KMS-11 (cell line): ENCODE results near the gene C2orf76.

ENCODE experiments used
- H2AFZ ChIP-seq: fragments of 200-600 bp; sonication (generic); 2 replicates; pipeline ENCODE4 v1.6.1; 2016; ENCODE audit warnings: antibody characterized with exemption, mixed run types, low read depth
- H3K27ac ChIP-seq: fragments of 200-600 bp; sonication (generic); 2 replicates; pipeline ENCODE4 v1.6.1; 2016; ENCODE audit warnings: mild to moderate bottlenecking, mixed run types
- H3K27me3 ChIP-seq: fragments of 200-600 bp; sonication (generic); 2 replicates; pipeline ENCODE4 v1.6.1; 2017; ENCODE audit warnings: mild to moderate bottlenecking, low read depth, mixed run types, moderate library complexity; ENCODE audit not compliant: insufficient read depth
- H3K36me3 ChIP-seq: fragments of 200-600 bp; sonication (generic); 2 replicates; pipeline ENCODE4 v1.6.1; 2017; ENCODE audit warnings: mild to moderate bottlenecking, mixed run types; ENCODE audit not compliant: insufficient read depth
- H3K4me1 ChIP-seq: fragments of 200-600 bp; sonication (generic); 2 replicates; pipeline ENCODE4 v1.6.1; 2016; ENCODE audit warnings: mild to moderate bottlenecking, low read depth, mixed run types; ENCODE audit not compliant: poor library complexity, severe bottlenecking
- H3K4me2 ChIP-seq: fragments of 200-600 bp; sonication (generic); 2 replicates; pipeline ENCODE4 v1.7.0; 2016; ENCODE audit warnings: mild to moderate bottlenecking, mixed run types
- H3K4me3 ChIP-seq: fragments of 200-600 bp; sonication (generic); IDR thresholded peaks from 2 replicates; pipeline ENCODE4 v1.6.1; 2017; ENCODE audit warnings: low read depth, low read length, mixed read lengths; ENCODE audit not compliant: insufficient read depth
- H3K79me2 ChIP-seq: fragments of 200-600 bp; sonication (generic); 2 replicates; pipeline ENCODE4 v1.6.1; 2016; ENCODE audit warnings: low read depth, mixed run types; ENCODE audit not compliant: insufficient read depth
- H3K9ac ChIP-seq: fragments of 200-600 bp; sonication (generic); 2 replicates; pipeline ENCODE4 v1.6.1; 2016; ENCODE audit warnings: mild to moderate bottlenecking, mixed run types
- H4K20me1 ChIP-seq: fragments of 200-600 bp; sonication (generic); 2 replicates; pipeline ENCODE4 v1.6.1; 2016; ENCODE audit warnings: mild to moderate bottlenecking, mixed run types; ENCODE audit not compliant: insufficient read depth
- CTCF ChIP-seq: fragments of 200-600 bp; sonication (generic); conservative IDR thresholded peaks from 2 replicates; pipeline ENCODE4 v1.6.1; 2017; ENCODE audit warnings: low read depth, mild to moderate bottlenecking, antibody characterized with exemption, low read length, moderate library complexity, mixed read lengths

C2orf76 gene

DNA sequence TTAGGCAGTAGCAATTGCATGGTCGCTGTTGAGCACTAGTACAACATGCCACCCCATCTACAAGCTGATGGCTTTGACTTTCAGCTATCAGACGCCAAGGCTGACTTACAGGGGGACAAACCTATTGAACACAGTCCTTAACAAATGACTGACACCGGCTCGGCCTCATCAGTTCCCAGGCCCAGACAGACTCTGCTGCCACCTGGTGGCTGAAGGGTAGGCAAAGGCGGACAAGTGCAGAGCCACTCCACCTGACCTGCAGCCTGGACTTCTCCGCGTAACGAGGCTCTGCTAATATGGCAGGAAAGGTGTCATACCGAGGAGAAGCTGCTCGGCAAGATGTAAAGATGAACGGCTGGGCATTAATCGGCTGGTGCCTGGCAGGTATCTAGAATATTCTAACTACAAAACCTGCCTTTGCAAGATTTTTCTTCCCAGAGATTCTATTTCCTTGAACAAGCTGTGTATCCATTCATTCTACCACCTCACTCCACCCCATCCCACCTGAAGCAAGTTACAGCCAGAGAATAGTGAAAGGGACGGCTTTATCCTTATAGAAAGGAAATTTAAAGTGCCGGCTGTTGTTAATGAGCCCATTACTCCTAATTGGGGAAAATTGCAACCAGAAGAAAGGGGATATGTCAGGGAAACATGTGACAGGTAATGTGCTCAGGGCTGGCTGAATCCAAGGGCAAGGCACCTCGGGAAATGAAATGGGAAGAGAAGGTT, 75.6 kb downstream of the C2orf76 start:
- H3K4me2 ChIP-seq = no peak overlapping the region

DNA sequence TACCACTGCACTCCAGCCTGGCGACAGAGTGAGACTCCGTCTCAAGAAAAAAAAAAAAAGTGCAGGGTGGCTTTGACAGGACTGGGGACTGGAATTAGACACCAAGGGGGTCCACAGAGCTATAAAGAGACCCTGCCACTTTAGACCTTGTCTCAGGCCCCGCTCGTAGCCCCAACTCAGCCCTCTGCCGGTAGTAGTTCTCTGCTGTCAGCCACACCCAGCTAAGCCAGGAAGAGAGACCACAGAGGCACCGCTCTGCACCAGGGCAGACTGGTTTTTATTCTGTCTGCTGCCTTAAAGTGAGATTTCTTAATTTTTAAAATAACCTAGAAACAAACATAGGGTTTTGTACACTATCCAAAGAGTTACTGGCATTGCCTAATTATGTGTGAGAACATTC, 77.0 kb downstream of the C2orf76 start:
- Histone ChIP-seq H4K20me1 (no peaks in the 10 kb centered on the region), H3K4me1 (no peaks in the 10 kb centered on the region), H3K36me3 (no peaks in the 10 kb centered on the region), H3K9ac (no peak overlapping the region), H3K79me2 (no peaks in the 10 kb centered on the region), H3K4me3 (no peak overlapping the region), H2AFZ (no peak overlapping the region), H3K27me3 (no peaks in the 10 kb centered on the region), H3K4me2 (no peak overlapping the region), H3K27ac (no peak overlapping the region)
- no peak for TF ChIP-seq CTCF

More for the DNA sequence above, 75.6 kb downstream of the C2orf76 start:
- H2AFZ ChIP-seq = no peak overlapping the region
- no peaks in the 10 kb centered on the region for H3K36me3 ChIP-seq
- TF ChIP-seq CTCF = peak; percentile 75
- H3K9ac ChIP-seq = no peak overlapping the region
- no peak overlapping the region for H3K27ac ChIP-seq
- no peaks in the 10 kb centered on the region for H3K79me2 ChIP-seq
- no peak overlapping the region for H3K4me3 ChIP-seq
- no peaks in the 10 kb centered on the region for H4K20me1 ChIP-seq
- H3K27me3 ChIP-seq = no peaks in the 10 kb centered on the region
- H3K4me1 ChIP-seq = no peaks in the 10 kb centered on the region

- Histone ChIP-seq H2AFZ (no peak overlapping the region), H3K79me2 (no peaks in the 10 kb centered on the region), H3K36me3 (no peaks in the 10 kb centered on the region), H3K9ac (no peak overlapping the region), H4K20me1 (no peaks in the 10 kb centered on the region), H3K27ac (no peak overlapping the region), H3K4me2 (no peak overlapping the region), H3K4me1 (no peaks in the 10 kb centered on the region), H3K4me3 (no peak overlapping the region), H3K27me3 (no peaks in the 10 kb centered on the region)
- TF ChIP-seq CTCF = no peak
Observed at GRCh38 chr2:119289093-119289492, 77.5 kb downstream of the C2orf76 start.

GRCh38 chr2:119288576-119288975, 78.1 kb downstream of the C2orf76 start:
- no peak for TF ChIP-seq CTCF
- no peaks in the 10 kb centered on the region for H3K36me3 ChIP-seq
- no peaks in the 10 kb centered on the region for H3K27me3 ChIP-seq
- H3K4me1 ChIP-seq = no peaks in the 10 kb centered on the region
- H3K9ac ChIP-seq = no peak overlapping the region
- H3K79me2 ChIP-seq = no peaks in the 10 kb centered on the region
- H3K4me3 ChIP-seq = no peak overlapping the region
- H3K4me2 ChIP-seq = no peak overlapping the region
- no peaks in the 10 kb centered on the region for H4K20me1 ChIP-seq
- no peak overlapping the region for H3K27ac ChIP-seq
- H2AFZ ChIP-seq = no peak overlapping the region
